HG03442 (cell line): ENCODE data around the gene PGK1.
"Not testable (repeated sequence)": the region's sequence is repeated elsewhere in the genome, so short reads cannot be mapped to it uniquely, and the experiment has no call there.

ENCODE experiments used
- ATAC-seq: cut with Tn5 transposase; IDR thresholded peaks from one replicate; pipeline ENCODE4 v1.9.1; 2021; ENCODE audit warnings: mild to moderate bottlenecking, moderate library complexity; ENCODE audit not compliant: unreplicated experiment

Gene PGK1

GRCh38 chrX:78103623-78104446 is at the start of gene PGK1:
Gene PGK1, plus strand, starts transcription at chrX:78104248. Its CDS starts 93 bp downstream, at chrX:78104341.
- peak; percentile 93 for ATAC-seq

GRCh38 chrX:78063687-78064086 is 40.4 kb upstream of the PGK1 start:
- ATAC-seq, result no peak

GRCh38 chrX:78064152-78064551 is 39.9 kb upstream of the PGK1 start:
- no peak for ATAC-seq

GRCh38 chrX:78064698-78065601 is 39.1 kb upstream of the PGK1 start:
- ATAC-seq, result peak; percentile 83

- ATAC-seq, result no peak
Observed at GRCh38 chrX:78066110-78066509, 37.9 kb upstream of the PGK1 start.

- no peak for ATAC-seq
Observed at GRCh38 chrX:78071331-78071730, 32.7 kb upstream of the PGK1 start.

- ATAC-seq, result not testable (repeated sequence)
Observed at GRCh38 chrX:78073147-78074077, 30.6 kb upstream of the PGK1 start.

GRCh38 chrX:78074088-78074487 is 30.0 kb upstream of the PGK1 start:
- ATAC-seq, result no peak

GRCh38 chrX:78075787-78076389 is 28.2 kb upstream of the PGK1 start:
- ATAC-seq, result no peak

- not testable (repeated sequence) for ATAC-seq
Observed at GRCh38 chrX:78081413-78081812, 22.6 kb upstream of the PGK1 start.

GRCh38 chrX:78092296-78092695 is 11.8 kb upstream of the PGK1 start:
- ATAC-seq, result peak; percentile 93

GRCh38 chrX:78098108-78098507 is 5.9 kb upstream of the PGK1 start:
- ATAC-seq, result no peak

- no peak for ATAC-seq
Observed at GRCh38 chrX:78102091-78102490, 2.0 kb upstream of the PGK1 start.

- ATAC-seq, result no peak
Observed at GRCh38 chrX:78103001-78103622, 936 bp upstream of the PGK1 start.

- ATAC-seq, result peak; percentile 25
Observed at GRCh38 chrX:78104447-78105176, 564 bp downstream of the PGK1 start.

- no peak for ATAC-seq
Observed at GRCh38 chrX:78105944-78106650, 2.0 kb downstream of the PGK1 start.

GRCh38 chrX:78106651-78106986 is 2.6 kb downstream of the PGK1 start:
- no peak for ATAC-seq

GRCh38 chrX:78109458-78109857 is 5.4 kb downstream of the PGK1 start:
- no peak for ATAC-seq
